Ovary (tissue), 9 donors: ENCODE measurements around the gene PEPD. TPM values are rescaled to one million over a fixed set of nuclear protein-coding genes. Genes with fewer than 3 reads are reported as not detected.

ENCODE experiments used
- DNase-seq, 5 donors: peaks; one replicate each; pipeline ENCODE4 v3.0.0-alpha.2; 2019 to 2020
- H3K27ac ChIP-seq, 2 donors: fragments of 200-600 bp; one replicate each; pipeline versions ENCODE4 v1.5.1 to v1.8.0; 2019 to 2022
- H3K27me3 ChIP-seq: fragments of 200-600 bp; one replicate; pipeline ENCODE4 v1.8.0; 2022
- H3K36me3 ChIP-seq: fragments of 200-600 bp; sonication (generic); one replicate; pipeline ENCODE4 v1.5.1; 2019
- H3K4me1 ChIP-seq: one replicate; pipeline ENCODE4 v1.8.1; 2013; ENCODE audit warnings: mild to moderate bottlenecking, moderate library complexity; ENCODE audit not compliant: insufficient read depth
- H3K4me3 ChIP-seq: fragments of 200-600 bp; sonication (generic); one replicate; pipeline ENCODE4 v1.5.1; 2017
- H3K9me3 ChIP-seq, 2 donors: fragments of 200-600 bp in 1 of 2; sonication (generic) in 1 of 2; one replicate each; pipeline versions ENCODE4 v1.5.1 to v1.8.1; 2013 to 2019; ENCODE audit warnings: mild to moderate bottlenecking in 1 of 2, moderate library complexity in 1 of 2
- EP300 ChIP-seq: sonication (generic); formaldehyde crosslinking; IDR thresholded peaks from one replicate; pipeline ENCODE4 v1.6.1; 2017; ENCODE audit warnings: antibody characterized with exemption
- POLR2A ChIP-seq: fragments of 450-650 bp; IDR thresholded peaks from one replicate; pipeline ENCODE4 v1.6.1; 2017; ENCODE audit warnings: antibody characterized with exemption, mild to moderate bottlenecking, moderate library complexity
- WGBS, 3 donors: extraction: QIAGEN DNeasy Blood & Tissue Kit in 1 of 3; methylation state at CpG; one replicate each; pipeline versions ENCODE4 v1.1.5 to v1.1.7; 2013 to 2017; 5-methylcytosine and 5-hydroxymethylcytosine counted together
- intact Hi-C, 4 donors: fragments of 100-400 bp; cut with DNase I; formaldehyde crosslinking; loops; one replicate each; pipeline versions ENCODE4 v1.11.0 to v1.15.1; 2022 to 2023
- polyA plus RNA-seq, 2 donors: library from polyadenylated mRNA; stranded (reverse); fragments of 200-250 nt in 1 of 2; fragments of 350-450 nt in 1 of 2; fragmentation: Illumina TruSeq in 1 of 2; extraction: RNeasy Lipid Tissue Mini Kit (QIAGEN cat#74804) in 1 of 2; gene quantifications; one replicate each; pipeline ENCODE4 v1.2.3, GENCODE V29; 2013 to 2014
- total RNA-seq, 7 donors: library from RNA; depleted of rRNA in 2 of 7; stranded (reverse); fragments of >200 nt in 2 of 7; fragmentation: NEBNext Ultra II Directional in 3 of 7; extraction: Animal tissue kit (Norgen Biotek cat#: 25700) in 3 of 7; gene quantifications; one replicate each; pipeline versions ENCODE4 v1.1.0 to v1.2.4, GENCODE V29; 2016 to 2023
- TF ChIP-seq, protein P1 (sequence below), 3 donors: fragments of 450-650 bp in 2 of 3; fragments of 200-600 bp in 1 of 3; IDR thresholded peaks; one replicate each; pipeline versions ENCODE4 v1.5.1 to v1.8.0; 2016 to 2022; ENCODE audit warnings: antibody characterized with exemption in 3 of 3, mild to moderate bottlenecking in 1 of 3
- donor health status: DM: no; HTN: no; CAD: no; lungs with moderate emphysema.
- donor health status: DM: no; HTN: no; CAD: no.
- donor health status: Bipolar disorder and iron deficiency.
- donor health status: DM: yes; HTN: yes; CAD: no.
- donor health status: DM: no; HTN: no; CAD: no.
- donor health status: DM: yes; HTN: yes; CAD: no.

Gene PEPD
- total and polyA plus RNA-seq, 9 donors, result 38.7 to 66.9 (median 58.9) TPM

DNA sequence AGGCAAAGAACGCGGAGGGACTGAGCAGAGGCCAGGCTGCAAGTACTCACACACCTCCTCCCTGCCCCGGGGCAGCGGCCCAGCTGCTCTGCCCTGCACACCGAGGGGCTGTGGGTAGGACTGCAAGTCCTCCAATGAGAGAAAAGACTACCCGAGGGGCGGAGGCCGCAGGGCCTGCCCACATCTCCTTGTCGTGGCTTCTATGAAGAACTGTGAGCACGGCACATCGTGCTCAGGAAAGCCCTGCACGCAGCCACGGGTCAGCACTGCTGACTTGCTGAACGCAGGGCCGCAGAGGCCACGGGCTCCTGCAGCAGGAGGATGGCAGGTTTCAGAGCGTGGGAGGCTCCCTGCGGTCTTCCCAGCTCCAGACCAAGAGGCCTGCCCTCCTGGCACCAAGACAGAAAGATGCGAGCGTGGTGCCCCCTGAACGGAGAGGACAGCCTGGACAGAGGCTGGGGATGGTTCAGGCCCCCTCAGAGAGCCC lies 110.6 kb downstream of the PEPD start:
- no peaks in the 10 kb centered on the region for H3K36me3 ChIP-seq
- H3K27me3 ChIP-seq, result no peaks in the 10 kb centered on the region
- no peak for TF ChIP-seq POLR2A
- no peak for TF ChIP-seq EP300
- TF ChIP-seq, protein P1, sequence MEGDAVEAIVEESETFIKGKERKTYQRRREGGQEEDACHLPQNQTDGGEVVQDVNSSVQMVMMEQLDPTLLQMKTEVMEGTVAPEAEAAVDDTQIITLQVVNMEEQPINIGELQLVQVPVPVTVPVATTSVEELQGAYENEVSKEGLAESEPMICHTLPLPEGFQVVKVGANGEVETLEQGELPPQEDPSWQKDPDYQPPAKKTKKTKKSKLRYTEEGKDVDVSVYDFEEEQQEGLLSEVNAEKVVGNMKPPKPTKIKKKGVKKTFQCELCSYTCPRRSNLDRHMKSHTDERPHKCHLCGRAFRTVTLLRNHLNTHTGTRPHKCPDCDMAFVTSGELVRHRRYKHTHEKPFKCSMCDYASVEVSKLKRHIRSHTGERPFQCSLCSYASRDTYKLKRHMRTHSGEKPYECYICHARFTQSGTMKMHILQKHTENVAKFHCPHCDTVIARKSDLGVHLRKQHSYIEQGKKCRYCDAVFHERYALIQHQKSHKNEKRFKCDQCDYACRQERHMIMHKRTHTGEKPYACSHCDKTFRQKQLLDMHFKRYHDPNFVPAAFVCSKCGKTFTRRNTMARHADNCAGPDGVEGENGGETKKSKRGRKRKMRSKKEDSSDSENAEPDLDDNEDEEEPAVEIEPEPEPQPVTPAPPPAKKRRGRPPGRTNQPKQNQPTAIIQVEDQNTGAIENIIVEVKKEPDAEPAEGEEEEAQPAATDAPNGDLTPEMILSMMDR (IDR thresholded peaks at IDR 0.05), result no peak
- H3K4me3 ChIP-seq, result no peak overlapping the region
- 63 to 73% (median 67%) methylated on average over 21 of the region's 21 CpGs for WGBS, 3 donors
- no peaks in the 10 kb centered on the region for H3K9me3 ChIP-seq
- no peak overlapping the region for H3K27ac ChIP-seq
- no peaks in the 10 kb centered on the region for H3K4me1 ChIP-seq
- no peak for DNase-seq
- intact Hi-C loops, result loop anchor here in 1 of 4 donors (5.0 kb wide), 1 partner anchor 361 kb away; no protein-coding TSS in a partner anchor

DNA sequence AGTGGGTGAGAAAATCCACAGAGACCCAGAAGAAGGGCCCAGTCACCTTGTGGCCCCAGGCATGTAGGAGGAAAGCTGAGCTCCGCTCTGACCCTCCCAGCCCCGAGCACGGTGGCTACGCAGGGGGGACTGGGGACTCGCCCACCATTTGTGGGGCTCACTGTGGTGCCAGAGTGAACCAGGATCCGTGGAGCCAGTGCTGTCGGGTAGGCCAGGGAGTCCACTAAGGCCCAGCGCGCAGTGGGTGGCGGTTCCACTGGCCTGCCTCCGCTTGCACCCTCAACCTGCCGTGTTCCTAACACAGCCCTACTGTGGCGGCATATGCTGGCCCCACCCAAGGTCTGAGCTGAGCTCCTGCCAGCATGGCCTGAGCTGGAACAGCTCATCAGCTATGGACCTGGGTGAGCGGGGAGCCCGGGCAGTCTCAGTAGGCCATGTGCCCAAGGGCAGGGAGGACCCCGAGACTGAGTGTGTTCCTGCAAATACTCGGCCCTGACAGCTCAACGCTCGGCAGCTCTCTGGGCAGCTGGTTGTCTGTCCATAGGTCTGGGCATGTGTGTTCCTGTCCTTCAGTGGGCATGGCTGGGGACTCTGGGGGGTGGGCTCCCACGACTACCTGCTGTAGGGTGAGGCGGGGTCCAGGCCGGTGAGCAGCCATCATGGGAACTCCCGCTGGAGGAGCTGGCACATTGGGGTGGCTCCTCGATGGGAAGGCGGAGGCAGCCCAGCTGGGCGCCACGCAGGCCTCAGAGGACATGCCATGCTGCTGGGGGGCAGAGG lies 111.5 kb downstream of the PEPD start:
- H3K4me1 ChIP-seq, result no peaks in the 10 kb centered on the region
- TF ChIP-seq, protein P1 (IDR thresholded peaks at IDR 0.05), result no peak
- TF ChIP-seq POLR2A (no peak), EP300 (no peak)
- no peaks in the 10 kb centered on the region for H3K9me3 ChIP-seq
- no peak overlapping the region for H3K27ac ChIP-seq
- no peaks in the 10 kb centered on the region for H3K27me3 ChIP-seq
- 89 to 93% (median 92%) methylated on average over 27 of the region's 27 CpGs for WGBS, 3 donors
- no peaks in the 10 kb centered on the region for H3K36me3 ChIP-seq
- H3K4me3 ChIP-seq, result no peak overlapping the region
- intact Hi-C loops, result loop anchor here (5.0 to 10.0 kb wide), 6 partner anchors 108 to 362 kb away; partner anchors contain the start of gene CEBPA (in 1 of the 4)
- DNase-seq, result no peak

DNA sequence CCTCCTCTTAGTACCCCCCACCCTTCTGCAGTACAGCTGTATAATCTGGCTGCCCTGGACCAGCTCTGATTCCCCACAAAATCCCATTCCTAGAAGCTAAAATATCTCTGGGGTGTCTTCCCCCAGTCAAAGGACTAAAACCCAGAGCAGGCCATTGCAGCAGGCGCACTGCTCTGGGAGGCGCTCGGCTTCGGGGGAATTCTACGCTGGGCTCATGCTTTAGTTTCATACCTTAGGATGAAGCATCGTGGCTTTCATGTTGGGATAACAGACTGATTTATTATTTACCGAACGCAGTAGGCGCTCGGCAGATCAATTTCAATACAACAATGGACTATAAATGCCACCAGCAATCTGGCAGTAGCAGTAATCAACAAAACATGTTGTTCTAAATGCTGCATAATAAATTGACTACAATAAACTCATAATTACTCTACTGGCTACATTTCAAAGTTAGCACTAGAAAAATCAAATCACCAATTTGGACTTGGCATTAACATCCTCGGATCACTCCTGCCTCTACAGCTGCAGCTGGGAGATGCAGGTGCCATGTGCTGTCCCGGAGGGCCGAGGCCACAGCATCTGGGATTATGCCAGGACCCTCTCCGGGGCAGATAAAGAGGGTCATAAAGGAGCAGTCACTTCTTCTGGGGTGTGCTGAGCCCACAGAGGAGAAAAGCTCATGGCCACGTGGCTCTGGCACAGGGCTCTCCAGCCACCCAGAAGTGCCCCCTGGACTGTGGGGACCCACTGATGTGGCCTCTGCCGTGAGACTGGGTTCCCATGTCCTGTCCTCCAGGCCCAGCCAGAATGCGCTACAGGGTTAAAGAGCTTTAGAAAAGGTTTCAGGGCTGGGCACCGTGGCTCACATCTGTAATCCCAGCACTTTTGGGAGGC lies 112.8 kb downstream of the PEPD start:
- H3K27me3 ChIP-seq, result no peaks in the 10 kb centered on the region
- intact Hi-C loops, result loop anchor here (5.0 to 10.0 kb wide), 5 partner anchors 106 to 266 kb away; partner anchors contain the start of gene CEBPA (in 1 of the 4)
- no peaks in the 10 kb centered on the region for H3K36me3 ChIP-seq
- H3K4me1 ChIP-seq, result no peaks in the 10 kb centered on the region
- no peak overlapping the region for H3K4me3 ChIP-seq
- H3K9me3 ChIP-seq, result no peaks in the 10 kb centered on the region
- no peak overlapping the region for H3K27ac ChIP-seq
- no peak for TF ChIP-seq POLR2A
- TF ChIP-seq, protein P1 (IDR thresholded peaks at IDR 0.05), result no peak
- no peak for TF ChIP-seq EP300
- WGBS, 3 donors, result 77 to 84% (median 80%) methylated on average over 18 of the region's 18 CpGs
- DNase-seq, result no peak

DNA sequence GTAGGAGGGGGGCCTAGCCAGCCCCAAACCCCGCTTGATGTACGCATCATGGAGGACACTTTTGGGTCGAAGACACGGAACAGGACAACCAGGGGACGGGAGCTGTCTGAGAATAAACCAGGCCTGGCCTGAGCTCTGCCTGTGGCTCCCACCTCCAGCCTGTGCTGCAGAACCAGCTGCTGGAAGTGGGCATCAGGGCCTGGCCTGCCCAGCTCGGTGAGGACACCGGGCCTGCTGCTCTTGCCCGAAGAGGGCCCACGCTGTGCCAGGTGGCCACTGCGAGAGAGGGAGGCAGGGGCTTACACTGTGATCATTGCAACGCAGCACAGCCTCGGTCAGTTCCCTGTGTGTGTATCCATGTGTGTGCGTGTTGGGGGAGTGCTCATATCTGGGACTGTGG lies 113.5 kb downstream of the PEPD start:
- no peak overlapping the region for H3K27ac ChIP-seq
- intact Hi-C loops, result loop anchor here (5.0 to 10.0 kb wide), 5 partner anchors 106 to 266 kb away; partner anchors contain the start of gene CEBPA (in 1 of the 4)
- no peaks in the 10 kb centered on the region for H3K9me3 ChIP-seq
- TF ChIP-seq POLR2A, result no peak
- TF ChIP-seq, protein P1 (IDR thresholded peaks at IDR 0.05), result no peak
- no peak for TF ChIP-seq EP300
- 81 to 89% (median 86%) methylated on average over 13 of the region's 13 CpGs for WGBS, 3 donors
- DNase-seq, result no peak
- no peaks in the 10 kb centered on the region for H3K4me1 ChIP-seq
- no peaks in the 10 kb centered on the region for H3K36me3 ChIP-seq
- no peaks in the 10 kb centered on the region for H3K27me3 ChIP-seq
- H3K4me3 ChIP-seq, result no peak overlapping the region
